A549 (cell line): ENCODE measurements around the gene SVEP1.

ENCODE experiments used
- BHLHE40 ChIP-seq: IDR thresholded peaks from 2 replicates; pipeline ENCODE4 v1.6.1; 2012; ENCODE audit warnings: low read depth, low read length, inconsistent platforms
- SREBF2 ChIP-seq: fragments of 450-650 bp; IDR thresholded peaks from 2 replicates; pipeline ENCODE4 v1.6.1; 2014; ENCODE audit warnings: mild to moderate bottlenecking, moderate library complexity
- TF ChIP-seq, protein P1 (sequence below): IDR thresholded peaks from 2 replicates; pipeline ENCODE4 v1.6.1; 2012
- TF ChIP-seq, protein P2 (sequence below): fragments of >200 bp; sonication (Bioruptor Twin); formaldehyde crosslinking; IDR thresholded peaks from 3 replicates; pipeline ENCODE4 v1.5.1; 2016

- TF ChIP-seq, protein P1, sequence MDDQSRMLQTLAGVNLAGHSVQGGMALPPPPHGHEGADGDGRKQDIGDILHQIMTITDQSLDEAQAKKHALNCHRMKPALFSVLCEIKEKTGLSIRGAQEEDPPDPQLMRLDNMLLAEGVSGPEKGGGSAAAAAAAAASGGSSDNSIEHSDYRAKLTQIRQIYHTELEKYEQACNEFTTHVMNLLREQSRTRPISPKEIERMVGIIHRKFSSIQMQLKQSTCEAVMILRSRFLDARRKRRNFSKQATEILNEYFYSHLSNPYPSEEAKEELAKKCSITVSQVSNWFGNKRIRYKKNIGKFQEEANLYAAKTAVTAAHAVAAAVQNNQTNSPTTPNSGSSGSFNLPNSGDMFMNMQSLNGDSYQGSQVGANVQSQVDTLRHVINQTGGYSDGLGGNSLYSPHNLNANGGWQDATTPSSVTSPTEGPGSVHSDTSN = no peak
- TF ChIP-seq BHLHE40 (no peak), SREBF2 (no peak)
- TF ChIP-seq, protein P2, sequence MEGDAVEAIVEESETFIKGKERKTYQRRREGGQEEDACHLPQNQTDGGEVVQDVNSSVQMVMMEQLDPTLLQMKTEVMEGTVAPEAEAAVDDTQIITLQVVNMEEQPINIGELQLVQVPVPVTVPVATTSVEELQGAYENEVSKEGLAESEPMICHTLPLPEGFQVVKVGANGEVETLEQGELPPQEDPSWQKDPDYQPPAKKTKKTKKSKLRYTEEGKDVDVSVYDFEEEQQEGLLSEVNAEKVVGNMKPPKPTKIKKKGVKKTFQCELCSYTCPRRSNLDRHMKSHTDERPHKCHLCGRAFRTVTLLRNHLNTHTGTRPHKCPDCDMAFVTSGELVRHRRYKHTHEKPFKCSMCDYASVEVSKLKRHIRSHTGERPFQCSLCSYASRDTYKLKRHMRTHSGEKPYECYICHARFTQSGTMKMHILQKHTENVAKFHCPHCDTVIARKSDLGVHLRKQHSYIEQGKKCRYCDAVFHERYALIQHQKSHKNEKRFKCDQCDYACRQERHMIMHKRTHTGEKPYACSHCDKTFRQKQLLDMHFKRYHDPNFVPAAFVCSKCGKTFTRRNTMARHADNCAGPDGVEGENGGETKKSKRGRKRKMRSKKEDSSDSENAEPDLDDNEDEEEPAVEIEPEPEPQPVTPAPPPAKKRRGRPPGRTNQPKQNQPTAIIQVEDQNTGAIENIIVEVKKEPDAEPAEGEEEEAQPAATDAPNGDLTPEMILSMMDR = no peak
These were observed 300 bp upstream of the SVEP1 start for GRCh38 chr9:110579862-110580219.
